A549 (cell line): ENCODE results near the gene SEC63.
"Not testable (repeated sequence)": the region's sequence is repeated elsewhere in the genome, so short reads cannot be mapped to it uniquely, and the experiment has no call there.

Experiments used
- CHD2 ChIP-seq: fragments of 150-350 bp; IDR thresholded peaks from 2 replicates; pipeline ENCODE4 v1.6.1; 2014; ENCODE audit warnings: low read length; ENCODE audit not compliant: partially characterized antibody
- CHD4 ChIP-seq: fragments of 200-600 bp; sonication (generic); IDR thresholded peaks from 2 replicates; pipeline ENCODE4 v1.6.1; 2016; ENCODE audit warnings: antibody characterized with exemption, mild to moderate bottlenecking, borderline replicate concordance
- POLR2A ChIP-seq: IDR thresholded peaks from 2 replicates; pipeline ENCODE4 v1.6.1; 2012; ENCODE audit warnings: mild to moderate bottlenecking, low read length
- TF ChIP-seq, protein P1 (sequence below): fragments of >200 bp; sonication (Bioruptor Twin); formaldehyde crosslinking; IDR thresholded peaks from 3 replicates; pipeline ENCODE4 v1.5.1; 2016
- TF ChIP-seq, protein P2 (sequence below): fragments of 200-600 bp; sonication (generic); IDR thresholded peaks from 2 replicates; pipeline ENCODE4 v1.6.1; 2016; ENCODE audit warnings: antibody characterized with exemption, mild to moderate bottlenecking, moderate library complexity

DNA sequence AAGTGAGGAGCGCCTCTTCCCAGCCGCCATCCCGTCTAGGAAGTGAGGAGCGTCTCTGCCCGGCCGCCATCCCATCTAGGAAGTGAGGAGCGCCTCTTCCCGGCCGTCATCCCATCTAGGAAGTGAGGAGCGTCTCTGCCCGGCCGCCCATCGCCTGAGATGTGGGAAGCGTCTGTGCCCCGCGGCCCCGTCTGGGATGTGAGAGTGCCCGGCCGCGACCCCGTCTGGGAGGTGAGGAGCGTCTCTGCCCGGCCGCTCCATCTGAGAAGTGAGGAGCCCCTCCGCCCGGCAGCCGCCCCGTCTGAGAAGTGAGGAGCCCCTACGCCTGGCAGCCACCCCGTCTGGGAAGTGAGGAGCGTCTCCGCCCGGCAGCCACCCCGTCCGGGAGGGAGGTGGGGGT is 23.8 kb downstream of the SEC63 start:
- TF ChIP-seq CHD2, POLR2A, CHD4: not testable (repeated sequence)
- TF ChIP-seq, protein P1, sequence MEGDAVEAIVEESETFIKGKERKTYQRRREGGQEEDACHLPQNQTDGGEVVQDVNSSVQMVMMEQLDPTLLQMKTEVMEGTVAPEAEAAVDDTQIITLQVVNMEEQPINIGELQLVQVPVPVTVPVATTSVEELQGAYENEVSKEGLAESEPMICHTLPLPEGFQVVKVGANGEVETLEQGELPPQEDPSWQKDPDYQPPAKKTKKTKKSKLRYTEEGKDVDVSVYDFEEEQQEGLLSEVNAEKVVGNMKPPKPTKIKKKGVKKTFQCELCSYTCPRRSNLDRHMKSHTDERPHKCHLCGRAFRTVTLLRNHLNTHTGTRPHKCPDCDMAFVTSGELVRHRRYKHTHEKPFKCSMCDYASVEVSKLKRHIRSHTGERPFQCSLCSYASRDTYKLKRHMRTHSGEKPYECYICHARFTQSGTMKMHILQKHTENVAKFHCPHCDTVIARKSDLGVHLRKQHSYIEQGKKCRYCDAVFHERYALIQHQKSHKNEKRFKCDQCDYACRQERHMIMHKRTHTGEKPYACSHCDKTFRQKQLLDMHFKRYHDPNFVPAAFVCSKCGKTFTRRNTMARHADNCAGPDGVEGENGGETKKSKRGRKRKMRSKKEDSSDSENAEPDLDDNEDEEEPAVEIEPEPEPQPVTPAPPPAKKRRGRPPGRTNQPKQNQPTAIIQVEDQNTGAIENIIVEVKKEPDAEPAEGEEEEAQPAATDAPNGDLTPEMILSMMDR = not testable (repeated sequence)
- TF ChIP-seq, protein P2, sequence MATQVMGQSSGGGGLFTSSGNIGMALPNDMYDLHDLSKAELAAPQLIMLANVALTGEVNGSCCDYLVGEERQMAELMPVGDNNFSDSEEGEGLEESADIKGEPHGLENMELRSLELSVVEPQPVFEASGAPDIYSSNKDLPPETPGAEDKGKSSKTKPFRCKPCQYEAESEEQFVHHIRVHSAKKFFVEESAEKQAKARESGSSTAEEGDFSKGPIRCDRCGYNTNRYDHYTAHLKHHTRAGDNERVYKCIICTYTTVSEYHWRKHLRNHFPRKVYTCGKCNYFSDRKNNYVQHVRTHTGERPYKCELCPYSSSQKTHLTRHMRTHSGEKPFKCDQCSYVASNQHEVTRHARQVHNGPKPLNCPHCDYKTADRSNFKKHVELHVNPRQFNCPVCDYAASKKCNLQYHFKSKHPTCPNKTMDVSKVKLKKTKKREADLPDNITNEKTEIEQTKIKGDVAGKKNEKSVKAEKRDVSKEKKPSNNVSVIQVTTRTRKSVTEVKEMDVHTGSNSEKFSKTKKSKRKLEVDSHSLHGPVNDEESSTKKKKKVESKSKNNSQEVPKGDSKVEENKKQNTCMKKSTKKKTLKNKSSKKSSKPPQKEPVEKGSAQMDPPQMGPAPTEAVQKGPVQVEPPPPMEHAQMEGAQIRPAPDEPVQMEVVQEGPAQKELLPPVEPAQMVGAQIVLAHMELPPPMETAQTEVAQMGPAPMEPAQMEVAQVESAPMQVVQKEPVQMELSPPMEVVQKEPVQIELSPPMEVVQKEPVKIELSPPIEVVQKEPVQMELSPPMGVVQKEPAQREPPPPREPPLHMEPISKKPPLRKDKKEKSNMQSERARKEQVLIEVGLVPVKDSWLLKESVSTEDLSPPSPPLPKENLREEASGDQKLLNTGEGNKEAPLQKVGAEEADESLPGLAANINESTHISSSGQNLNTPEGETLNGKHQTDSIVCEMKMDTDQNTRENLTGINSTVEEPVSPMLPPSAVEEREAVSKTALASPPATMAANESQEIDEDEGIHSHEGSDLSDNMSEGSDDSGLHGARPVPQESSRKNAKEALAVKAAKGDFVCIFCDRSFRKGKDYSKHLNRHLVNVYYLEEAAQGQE = not testable (repeated sequence)
